ENCODE results near the gene OPRD1.
A peak's percentile ranks its signal among the peaks of the same experiment; 100 is the strongest.

OPRD1 gene

DNA sequence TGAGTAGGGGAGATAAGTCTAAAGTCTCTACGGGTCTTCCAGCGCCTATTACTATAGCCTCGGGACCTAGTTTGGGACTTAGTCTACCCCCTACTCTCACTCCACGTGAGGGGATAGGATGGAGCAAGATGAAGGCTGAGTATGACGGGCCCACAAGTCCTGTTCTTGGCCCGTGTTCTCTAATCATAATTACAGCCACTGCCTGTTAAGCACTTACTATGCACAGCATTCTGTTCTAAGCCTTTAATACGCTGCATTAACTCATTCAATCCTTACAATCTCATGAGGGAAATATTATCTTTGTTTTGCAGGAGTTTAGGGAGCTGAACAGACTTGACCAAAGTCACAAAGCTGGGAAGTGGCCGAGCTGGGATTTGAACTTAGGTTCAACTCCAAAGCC is 78.5 kb downstream of the OPRD1 start:
- H2BK5ac ChIP-seq (ENCODE audit: low read depth, low read length, poor library complexity) = no peak overlapping the region
- H3K27me3 ChIP-seq (ENCODE audit: insufficient read depth, low read length) = no peaks in the 10 kb centered on the region
- peaks cover 6 to 18% of the 10 kb centered on the region in 2 experiments for H3K4me1 ChIP-seq (ENCODE audit: control insufficient read depth in 1 of 2, insufficient read depth in 2 of 2, low read length in 2 of 2)
- no peak overlapping the region for H3K4ac ChIP-seq (ENCODE audit: low read depth, low read length)
- no peak overlapping the region for H4K91ac ChIP-seq (ENCODE audit: low read depth, low read length)
- H3K36me3 ChIP-seq (ENCODE audit: control insufficient read depth in 1 of 2, insufficient read depth in 2 of 2, low read length in 2 of 2) = no peaks in the 10 kb centered on the region
- no peak overlapping the region for H3K18ac ChIP-seq (ENCODE audit: low read length)
- H3K9ac ChIP-seq (ENCODE audit: low read length) = no peak overlapping the region
- no peaks in the 10 kb centered on the region for H3K9me3 ChIP-seq (ENCODE audit: insufficient read depth, low read depth, low read length)
- H3K14ac ChIP-seq (ENCODE audit: low read length) = no peak overlapping the region
- no peak overlapping the region for H2BK12ac ChIP-seq (ENCODE audit: low read length)
- no peaks in the 10 kb centered on the region for H3K79me2 ChIP-seq (ENCODE audit: control insufficient read depth, insufficient read depth, low read length, poor library complexity)
- no peak overlapping the region for H2AK5ac ChIP-seq (ENCODE audit: low read length)
- DNase-seq = no peak
- H3K4me2 ChIP-seq (ENCODE audit: low read length) = no peak overlapping the region
- no peak overlapping the region for H4K8ac ChIP-seq (ENCODE audit: low read depth, low read length)
- H2BK120ac ChIP-seq (ENCODE audit: insufficient read depth, low read length, poor library complexity) = no peak overlapping the region
- H4K12ac ChIP-seq (ENCODE audit: low read depth, low read length) = no peak overlapping the region
- no peak overlapping the region for H3K4me3 ChIP-seq (ENCODE audit: low read depth, low read length)
- H3K27ac ChIP-seq (ENCODE audit: low read depth, low read length) = no peak overlapping the region
- H3K79me1 ChIP-seq (ENCODE audit: low read length) = peaks cover 9% of the 10 kb centered on the region
- WGBS (ENCODE audit: extremely low coverage, insufficient coverage, insufficient read length) = no CpG with 5 or more reads among the region's 8 CpGs
- no peak overlapping the region for H2AFZ ChIP-seq (ENCODE audit: insufficient read depth, low read length, poor library complexity)
- H3K23ac ChIP-seq (ENCODE audit: low read length) = no peak overlapping the region

DNA sequence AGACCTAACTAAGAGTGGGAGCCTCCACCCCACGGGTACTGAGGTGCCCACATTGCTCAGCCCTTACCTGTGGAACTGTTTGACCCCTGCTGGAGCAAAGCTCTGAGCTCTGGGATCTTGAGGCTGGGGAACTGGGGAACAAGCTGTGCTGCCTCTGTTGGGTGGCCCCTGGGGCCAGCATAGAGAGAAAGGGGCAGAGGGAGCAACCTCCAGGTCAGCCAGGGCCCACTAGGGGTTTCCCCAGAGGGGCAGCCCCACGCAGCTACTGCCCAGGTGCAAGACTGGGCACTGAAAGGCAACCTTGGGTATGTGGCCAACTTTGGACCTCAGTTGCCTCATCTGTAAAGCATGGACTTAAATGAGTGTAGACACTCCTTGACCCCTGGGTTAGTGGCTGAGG is 78.9 kb downstream of the OPRD1 start:
- no peak overlapping the region for H3K9ac ChIP-seq (ENCODE audit: low read length)
- H2BK120ac ChIP-seq (ENCODE audit: insufficient read depth, low read length, poor library complexity) = no peak overlapping the region
- H4K91ac ChIP-seq (ENCODE audit: low read depth, low read length) = no peak overlapping the region
- H3K27me3 ChIP-seq (ENCODE audit: insufficient read depth, low read length) = no peaks in the 10 kb centered on the region
- H3K9me3 ChIP-seq (ENCODE audit: insufficient read depth, low read depth, low read length) = no peaks in the 10 kb centered on the region
- no peak overlapping the region for H3K4me3 ChIP-seq (ENCODE audit: low read depth, low read length)
- no peak overlapping the region for H3K4ac ChIP-seq (ENCODE audit: low read depth, low read length)
- H2AK5ac ChIP-seq (ENCODE audit: low read length) = no peak overlapping the region
- no peak overlapping the region for H2BK12ac ChIP-seq (ENCODE audit: low read length)
- DNase-seq = no peak
- H4K12ac ChIP-seq (ENCODE audit: low read depth, low read length) = no peak overlapping the region
- H3K18ac ChIP-seq (ENCODE audit: low read length) = no peak overlapping the region
- no peaks in the 10 kb centered on the region for H3K36me3 ChIP-seq (ENCODE audit: control insufficient read depth in 1 of 2, insufficient read depth in 2 of 2, low read length in 2 of 2)
- no peak overlapping the region for H3K27ac ChIP-seq (ENCODE audit: low read depth, low read length)
- H4K8ac ChIP-seq (ENCODE audit: low read depth, low read length) = no peak overlapping the region
- no peak overlapping the region for H3K4me2 ChIP-seq (ENCODE audit: low read length)
- H3K4me1 ChIP-seq (ENCODE audit: control insufficient read depth in 1 of 2, insufficient read depth in 2 of 2, low read length in 2 of 2) = peaks cover 6 to 18% of the 10 kb centered on the region in 2 experiments
- H3K79me2 ChIP-seq (ENCODE audit: control insufficient read depth, insufficient read depth, low read length, poor library complexity) = no peaks in the 10 kb centered on the region
- H2AFZ ChIP-seq (ENCODE audit: insufficient read depth, low read length, poor library complexity) = no peak overlapping the region
- H2BK5ac ChIP-seq (ENCODE audit: low read depth, low read length, poor library complexity) = no peak overlapping the region
- H3K14ac ChIP-seq (ENCODE audit: low read length) = no peak overlapping the region
- WGBS (ENCODE audit: extremely low coverage, insufficient coverage, insufficient read length) = no CpG with 5 or more reads among the region's 2 CpGs
- H3K79me1 ChIP-seq (ENCODE audit: low read length) = peaks cover 9% of the 10 kb centered on the region
- no peak overlapping the region for H3K23ac ChIP-seq (ENCODE audit: low read length)

DNA sequence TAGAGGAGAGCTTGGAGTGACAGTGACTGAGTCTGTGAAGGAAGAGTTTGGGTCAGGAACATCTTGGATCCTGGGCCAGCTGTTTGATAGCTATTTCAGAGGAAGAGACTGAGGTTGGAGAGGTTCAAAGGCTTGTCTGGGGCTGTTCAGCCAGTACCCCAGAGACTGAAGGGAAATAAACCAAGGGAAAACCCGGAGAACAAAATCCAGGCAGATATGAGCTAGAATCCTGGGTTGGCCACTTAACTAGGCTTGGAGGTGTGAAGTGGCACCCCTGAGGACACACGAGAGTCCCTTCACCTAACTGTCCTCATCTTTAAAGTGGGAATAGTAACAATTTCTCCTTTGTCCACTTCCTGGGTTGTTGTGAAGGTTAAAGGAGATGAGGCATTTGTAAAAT is 79.3 kb downstream of the OPRD1 start:
- Histone ChIP-seq H4K8ac (ENCODE audit: low read depth, low read length) (no peak overlapping the region), H3K4me3 (ENCODE audit: low read depth, low read length) (no peak overlapping the region), H2BK12ac (ENCODE audit: low read length) (no peak overlapping the region), H3K9me3 (ENCODE audit: insufficient read depth, low read depth, low read length) (no peaks in the 10 kb centered on the region), H3K79me2 (ENCODE audit: control insufficient read depth, insufficient read depth, low read length, poor library complexity) (no peaks in the 10 kb centered on the region), H3K14ac (ENCODE audit: low read length) (no peak overlapping the region), H2AFZ (ENCODE audit: insufficient read depth, low read length, poor library complexity) (no peak overlapping the region), H2AK5ac (ENCODE audit: low read length) (no peak overlapping the region), H2BK5ac (ENCODE audit: low read depth, low read length, poor library complexity) (no peak overlapping the region), H3K4ac (ENCODE audit: low read depth, low read length) (no peak overlapping the region), H3K4me1 (ENCODE audit: control insufficient read depth in 1 of 2, insufficient read depth in 2 of 2, low read length in 2 of 2) (peaks cover 6 to 18% of the 10 kb centered on the region in 2 experiments), H2BK120ac (ENCODE audit: insufficient read depth, low read length, poor library complexity) (no peak overlapping the region), H3K18ac (ENCODE audit: low read length) (no peak overlapping the region), H4K91ac (ENCODE audit: low read depth, low read length) (no peak overlapping the region), H3K4me2 (ENCODE audit: low read length) (no peak overlapping the region), H3K36me3 (ENCODE audit: control insufficient read depth in 1 of 2, insufficient read depth in 2 of 2, low read length in 2 of 2) (no peaks in the 10 kb centered on the region), H3K79me1 (ENCODE audit: low read length) (peaks cover 9% of the 10 kb centered on the region), H3K27me3 (ENCODE audit: insufficient read depth, low read length) (no peaks in the 10 kb centered on the region), H4K12ac (ENCODE audit: low read depth, low read length) (no peak overlapping the region), H3K9ac (ENCODE audit: low read length) (no peak overlapping the region), H3K23ac (ENCODE audit: low read length) (no peak overlapping the region), H3K27ac (ENCODE audit: low read depth, low read length) (no peak overlapping the region)
- no peak for DNase-seq
- no CpG with 5 or more reads among the region's 2 CpGs for WGBS (ENCODE audit: extremely low coverage, insufficient coverage, insufficient read length)

DNA sequence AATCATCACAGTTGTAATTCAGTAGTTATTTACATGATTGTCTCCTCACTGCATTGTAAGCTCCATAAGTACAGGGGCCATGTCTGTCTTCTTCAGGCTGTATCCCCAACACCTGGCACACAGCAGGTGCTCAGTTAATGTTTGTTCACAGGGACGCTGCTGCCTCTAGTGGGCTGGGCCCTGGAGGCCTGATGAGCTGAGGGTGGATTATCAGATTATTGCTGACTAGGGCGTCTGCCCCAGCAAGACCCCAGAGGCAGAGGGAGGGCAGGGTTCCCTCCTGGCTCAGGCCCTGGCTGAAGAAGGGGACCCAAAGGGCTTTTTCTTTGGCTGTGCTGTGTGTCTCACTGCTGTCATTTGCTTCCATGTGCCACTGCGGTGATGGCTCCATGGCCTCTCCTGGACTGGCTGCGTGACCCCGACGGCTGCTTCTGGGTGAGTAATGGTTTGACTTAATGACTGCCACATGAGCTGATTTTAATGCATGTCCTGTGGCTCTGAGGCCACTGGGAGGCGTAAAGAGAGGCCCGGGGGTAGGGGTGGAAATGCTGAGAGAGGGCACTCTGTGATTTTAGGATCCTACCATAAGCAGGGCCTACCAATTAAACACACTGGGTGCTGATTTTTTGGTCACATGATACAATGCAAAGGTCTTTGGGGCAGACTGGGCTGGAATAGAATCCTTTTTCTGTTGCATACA is 81.6 kb downstream of the OPRD1 start:
- H3K79me1 ChIP-seq (ENCODE audit: low read length) = no peaks in the 10 kb centered on the region

More for the DNA sequence above, 81.6 kb downstream of the OPRD1 start:
- Histone ChIP-seq H2BK12ac (ENCODE audit: low read length) (no peak overlapping the region), H3K27ac (ENCODE audit: low read depth, low read length) (no peak overlapping the region), H3K14ac (ENCODE audit: low read length) (no peak overlapping the region), H3K23ac (ENCODE audit: low read length) (no peak overlapping the region), H3K9me3 (ENCODE audit: insufficient read depth, low read depth, low read length) (peaks cover 2% of the 10 kb centered on the region), H3K4me3 (ENCODE audit: low read depth, low read length) (no peak overlapping the region), H4K8ac (ENCODE audit: low read depth, low read length) (no peak overlapping the region), H3K36me3 (ENCODE audit: control insufficient read depth in 1 of 2, insufficient read depth in 2 of 2, low read length in 2 of 2) (no peaks in the 10 kb centered on the region), H2BK120ac (ENCODE audit: insufficient read depth, low read length, poor library complexity) (no peak overlapping the region), H3K18ac (ENCODE audit: low read length) (no peak overlapping the region), H3K79me2 (ENCODE audit: control insufficient read depth, insufficient read depth, low read length, poor library complexity) (no peaks in the 10 kb centered on the region), H2AFZ (ENCODE audit: insufficient read depth, low read length, poor library complexity) (no peak overlapping the region), H3K4ac (ENCODE audit: low read depth, low read length) (no peak overlapping the region), H2BK5ac (ENCODE audit: low read depth, low read length, poor library complexity) (no peak overlapping the region), H4K12ac (ENCODE audit: low read depth, low read length) (no peak overlapping the region), H3K27me3 (ENCODE audit: insufficient read depth, low read length) (no peaks in the 10 kb centered on the region), H3K9ac (ENCODE audit: low read length) (no peak overlapping the region), H4K91ac (ENCODE audit: low read depth, low read length) (no peak overlapping the region), H3K4me2 (ENCODE audit: low read length) (no peak overlapping the region), H2AK5ac (ENCODE audit: low read length) (no peak overlapping the region), H3K4me1 (ENCODE audit: control insufficient read depth in 1 of 2, insufficient read depth in 2 of 2, low read length in 2 of 2) (peaks cover 0 to 6% of the 10 kb centered on the region in 2 experiments)
- no CpG with 5 or more reads among the region's 8 CpGs for WGBS (ENCODE audit: extremely low coverage, insufficient coverage, insufficient read length)
- peak in 1 of 2 donors; percentile 25 for DNase-seq

All from trophoblast cell (in vitro differentiated cells and primary cell).